PC-9 (cell line): ENCODE data around the gene SNX5. TPM values are rescaled to one million over a fixed set of nuclear protein-coding genes. Genes with fewer than 3 reads are reported as not detected.

Experiments
- BruUV-seq: library from RNA; stranded (reverse); fragments of 400-500 nt; replicated peaks from 2 replicates; lab custom pipeline; 2021; lab: Mats Ljungman, UMichigan
- CTCF ChIA-PET: fragments of 300-600 bp; sonication (Branson Sonifier 250); formaldehyde crosslinking; loops from one replicate; lab custom pipeline; 2022; ENCODE audit warnings: antibody characterized with exemption; lab: Charles Lee
- POLR2A ChIA-PET: fragments of 300-600 bp; sonication (Branson Sonifier 250); formaldehyde crosslinking; loops from one replicate; lab custom pipeline; 2022; ENCODE audit warnings: antibody characterized with exemption; ENCODE audit not compliant: unreplicated experiment; lab: Charles Lee
- DNase-seq, 2 experiments: peaks; one replicate each; pipeline versions ENCODE4 v3.0.0 to v3.0.0-alpha.2; 2015 to 2022; ENCODE audit warnings: mixed read lengths in 1 of 2
- H2AFZ ChIP-seq: fragments of 200-600 bp; sonication (generic); 2 replicates; pipeline ENCODE4 v1.8.1; 2017; ENCODE audit warnings: antibody characterized with exemption
- H3F3A ChIP-seq: fragments of 200-600 bp; sonication (generic); 2 replicates; pipeline ENCODE4 v1.8.1; 2017; ENCODE audit warnings: antibody characterized with exemption, mild to moderate bottlenecking, low read depth; ENCODE audit not compliant: insufficient read depth
- H3K27ac ChIP-seq: fragments of 200-600 bp; sonication (generic); 2 replicates; pipeline ENCODE4 v1.6.1; 2016; ENCODE audit warnings: mixed run types
- H3K27me3 ChIP-seq: fragments of 200-600 bp; sonication (generic); 2 replicates; pipeline ENCODE4 v1.6.1; 2016; ENCODE audit warnings: low read depth, mixed run types; ENCODE audit not compliant: insufficient read depth
- H3K36me3 ChIP-seq: fragments of 200-600 bp; sonication (generic); 2 replicates; pipeline ENCODE4 v1.6.1; 2016; ENCODE audit warnings: low read depth, mixed run types
- H3K4me1 ChIP-seq: fragments of 200-600 bp; sonication (generic); replicated peaks from 2 replicates; pipeline ENCODE4 v1.6.1; 2016; ENCODE audit warnings: mixed run types; ENCODE audit not compliant: insufficient read depth
- H3K4me2 ChIP-seq: fragments of 200-600 bp; sonication (generic); 2 replicates; pipeline ENCODE4 v1.6.1; 2017; ENCODE audit warnings: mixed run types
- H3K4me3 ChIP-seq: fragments of 200-600 bp; sonication (generic); 2 replicates; pipeline ENCODE4 v1.6.1; 2016; ENCODE audit warnings: mixed run types
- H3K79me2 ChIP-seq: fragments of 200-600 bp; sonication (generic); 2 replicates; pipeline ENCODE4 v1.6.1; 2017; ENCODE audit warnings: low read depth, mixed run types
- H3K9me2 ChIP-seq: fragments of 200-600 bp; sonication (generic); 2 replicates; pipeline ENCODE4 v1.8.1; 2017; ENCODE audit warnings: mild to moderate bottlenecking; ENCODE audit not compliant: insufficient read depth
- H3K9me3 ChIP-seq: fragments of 200-600 bp; sonication (generic); 2 replicates; pipeline ENCODE4 v1.8.1; 2016; ENCODE audit warnings: low read depth; ENCODE audit not compliant: insufficient read depth
- H4K20me1 ChIP-seq: fragments of 200-600 bp; sonication (generic); 2 replicates; pipeline ENCODE4 v1.8.1; 2017; ENCODE audit not compliant: insufficient read depth
- EZH2 ChIP-seq: fragments of 200-600 bp; sonication (generic); IDR thresholded peaks from 2 replicates; pipeline ENCODE4 v1.8.0; 2017; ENCODE audit warnings: antibody characterized with exemption, low read depth
- intact Hi-C: fragments of 100-400 bp; cut with micrococcal nuclease; formaldehyde crosslinking; loops from one replicate; pipeline ENCODE4 v1.10.0; 2022; ENCODE audit not compliant: unreplicated experiment
- total RNA-seq: library from RNA; stranded (reverse); gene quantifications from 2 replicates; pipeline ENCODE4 v1.2.3, GENCODE V29; 2021
- TF ChIP-seq, protein P1 (sequence below): fragments of 200-600 bp; sonication (generic); conservative IDR thresholded peaks from 2 replicates; pipeline ENCODE4 v1.6.1; 2017; ENCODE audit warnings: mixed run types, antibody characterized with exemption, mild to moderate bottlenecking, moderate library complexity

The SNX5 gene
- total RNA-seq, 1 experiment from 2014 or later, result 116 TPM

DNA sequence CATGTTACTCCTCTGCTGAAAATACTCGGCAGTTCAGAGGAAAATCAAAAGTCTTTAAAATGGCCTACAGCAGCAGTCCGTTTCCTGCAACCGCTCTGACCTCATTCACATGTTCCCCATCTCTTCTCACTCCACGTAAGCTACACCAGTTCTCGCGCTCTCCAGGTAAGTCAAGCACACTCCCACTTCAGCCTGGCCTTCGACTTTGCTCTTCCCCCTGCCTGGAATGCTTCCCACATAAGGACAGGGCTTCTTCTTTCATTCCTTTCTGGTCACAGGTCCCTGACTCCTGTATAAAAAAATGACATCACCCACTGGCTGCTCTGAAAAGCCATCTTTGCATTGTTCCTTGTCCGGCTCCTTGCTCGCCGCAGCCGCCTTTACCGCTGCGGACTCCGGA lies 42.9 kb upstream of the SNX5 start:
- Histone ChIP-seq H3F3A (0 out of 2 replicates have a peak, but pooled peaks cover 5% of the 10 kb centered on the region), H3K27me3 (no peaks in the 10 kb centered on the region), H2AFZ (no peak overlapping the region), H4K20me1 (no peaks in the 10 kb centered on the region), H3K4me1 (peaks cover 5% of the 10 kb centered on the region; the same call in 1 of the 2 replicates), H3K9me3 (no peaks in the 10 kb centered on the region), H3K36me3 (no peaks in the 10 kb centered on the region), H3K4me3 (no peak overlapping the region), H3K9me2 (no peaks in the 10 kb centered on the region), H3K79me2 (no peaks in the 10 kb centered on the region), H3K27ac (no peak overlapping the region), H3K4me2 (no peak overlapping the region)
- ChIA-PET POLR2A (no interaction called here), CTCF (no interaction called here)
- intact Hi-C loops, result no loop called here
- TF ChIP-seq, protein P1, sequence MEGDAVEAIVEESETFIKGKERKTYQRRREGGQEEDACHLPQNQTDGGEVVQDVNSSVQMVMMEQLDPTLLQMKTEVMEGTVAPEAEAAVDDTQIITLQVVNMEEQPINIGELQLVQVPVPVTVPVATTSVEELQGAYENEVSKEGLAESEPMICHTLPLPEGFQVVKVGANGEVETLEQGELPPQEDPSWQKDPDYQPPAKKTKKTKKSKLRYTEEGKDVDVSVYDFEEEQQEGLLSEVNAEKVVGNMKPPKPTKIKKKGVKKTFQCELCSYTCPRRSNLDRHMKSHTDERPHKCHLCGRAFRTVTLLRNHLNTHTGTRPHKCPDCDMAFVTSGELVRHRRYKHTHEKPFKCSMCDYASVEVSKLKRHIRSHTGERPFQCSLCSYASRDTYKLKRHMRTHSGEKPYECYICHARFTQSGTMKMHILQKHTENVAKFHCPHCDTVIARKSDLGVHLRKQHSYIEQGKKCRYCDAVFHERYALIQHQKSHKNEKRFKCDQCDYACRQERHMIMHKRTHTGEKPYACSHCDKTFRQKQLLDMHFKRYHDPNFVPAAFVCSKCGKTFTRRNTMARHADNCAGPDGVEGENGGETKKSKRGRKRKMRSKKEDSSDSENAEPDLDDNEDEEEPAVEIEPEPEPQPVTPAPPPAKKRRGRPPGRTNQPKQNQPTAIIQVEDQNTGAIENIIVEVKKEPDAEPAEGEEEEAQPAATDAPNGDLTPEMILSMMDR, result no peak
- no peak for TF ChIP-seq EZH2
- no TSS peak for BruUV-seq
- no peak for DNase-seq

DNA sequence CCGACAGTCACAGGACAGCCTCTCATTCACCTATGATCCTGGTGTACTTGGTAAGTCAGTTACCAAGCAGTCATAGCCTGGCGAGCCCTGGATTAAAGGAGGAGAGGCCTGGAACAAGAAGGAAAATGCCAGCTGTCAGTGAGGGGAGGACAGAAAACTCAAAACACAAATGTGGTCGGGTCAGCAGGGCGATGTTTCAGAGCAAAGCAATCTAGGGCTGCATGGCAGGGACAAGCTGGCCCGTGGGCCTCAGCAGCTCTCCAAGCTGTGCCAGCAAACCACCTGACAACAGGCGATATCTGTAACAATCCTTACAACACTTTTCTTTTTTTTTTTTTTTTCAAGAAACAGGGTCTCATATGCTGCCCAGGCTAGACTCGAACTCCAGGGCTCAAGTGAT lies 40.5 kb upstream of the SNX5 start:
- no peak for DNase-seq
- H3K4me3 ChIP-seq, result no peak overlapping the region
- no peaks in the 10 kb centered on the region for H3K79me2 ChIP-seq
- no peaks in the 10 kb centered on the region for H3K27me3 ChIP-seq
- no peaks in the 10 kb centered on the region for H3K36me3 ChIP-seq
- BruUV-seq, result no TSS peak
- no peaks in the 10 kb centered on the region for H3K9me2 ChIP-seq
- H3K4me2 ChIP-seq, result no peak overlapping the region
- peaks cover 23% of the 10 kb centered on the region for H3F3A ChIP-seq
- H3K27ac ChIP-seq, result no peak overlapping the region
- no peaks in the 10 kb centered on the region for H4K20me1 ChIP-seq
- no peak overlapping the region for H2AFZ ChIP-seq
- no peaks in the 10 kb centered on the region for H3K9me3 ChIP-seq
- intact Hi-C loops, result loop anchor here (5.0 kb wide), 1 partner anchor 48 kb away; the partner anchor contains the start of gene OVOL2
- ChIA-PET POLR2A (interaction anchor here (0.6 kb wide), 1 partner anchor 1939 kb away, joined by 4 read pairs; no protein-coding TSS in a partner anchor), CTCF (interaction anchor here (0.6 kb wide), 1 partner anchor 9 kb away, joined by 6 read pairs; no protein-coding TSS in a partner anchor)
- TF ChIP-seq, protein P1, result no peak
- TF ChIP-seq EZH2, result no peak
- H3K4me1 ChIP-seq, result peaks cover 24% of the 10 kb centered on the region

DNA sequence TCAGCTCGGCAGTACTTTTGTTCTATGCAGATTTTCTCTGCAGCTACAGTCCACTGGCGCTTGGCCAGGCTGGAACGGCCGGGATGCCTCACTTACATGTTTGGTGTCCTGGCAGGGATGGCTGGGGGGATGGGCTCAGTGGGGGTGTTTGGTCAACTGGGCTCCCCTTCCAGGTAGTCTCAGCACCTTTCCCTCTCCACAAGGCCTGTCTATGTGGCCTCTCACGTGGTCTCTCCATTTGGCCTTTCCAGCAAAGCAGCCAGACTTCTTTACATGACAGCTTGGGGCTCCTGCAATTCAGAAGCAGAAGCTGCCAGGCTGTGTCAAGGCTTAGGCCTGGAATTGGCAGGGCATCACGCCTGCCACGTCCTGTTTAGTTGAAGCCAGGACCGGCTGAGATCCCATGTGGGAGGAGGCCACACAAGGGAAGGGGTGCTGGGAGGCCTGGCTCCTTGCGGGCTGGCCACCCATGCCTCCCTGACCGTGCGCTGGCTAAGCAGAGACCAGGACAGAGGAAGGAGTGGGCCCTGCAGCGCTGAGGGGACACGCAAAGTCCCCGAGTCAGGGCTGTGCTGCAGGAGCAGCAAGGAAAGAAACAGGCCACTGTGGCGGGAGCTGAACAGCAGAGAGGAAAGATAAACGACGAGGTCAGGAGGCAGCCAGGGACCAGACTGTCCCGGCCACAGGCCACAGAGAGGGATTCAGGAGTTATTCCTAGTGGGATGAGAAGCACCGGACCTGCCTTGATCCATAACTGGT lies 39.1 kb upstream of the SNX5 start:
- no peak overlapping the region for H3K4me3 ChIP-seq
- H3K9me3 ChIP-seq, result no peaks in the 10 kb centered on the region
- H4K20me1 ChIP-seq, result no peaks in the 10 kb centered on the region
- no peaks in the 10 kb centered on the region for H3K36me3 ChIP-seq
- no peaks in the 10 kb centered on the region for H3K79me2 ChIP-seq
- no peaks in the 10 kb centered on the region for H3K27me3 ChIP-seq
- H3K9me2 ChIP-seq, result no peaks in the 10 kb centered on the region
- H3K27ac ChIP-seq, result no peak overlapping the region
- peaks cover 23% of the 10 kb centered on the region for H3F3A ChIP-seq
- DNase-seq, result no peak
- ChIA-PET CTCF (no interaction called here), POLR2A (no interaction called here)
- intact Hi-C loops, result loop anchor here (5.0 kb wide), 1 partner anchor 50 kb away; the partner anchor contains the start of gene OVOL2
- no TSS peak for BruUV-seq
- H2AFZ ChIP-seq, result no peak overlapping the region
- H3K4me2 ChIP-seq, result no peak overlapping the region
- no peak for TF ChIP-seq EZH2
- TF ChIP-seq, protein P1, result no peak
- peaks cover 30% of the 10 kb centered on the region for H3K4me1 ChIP-seq
